Adrenal gland (tissue), 19 donors: Measurements from ENCODE around the gene C1orf94. TPM values are rescaled to one million over a fixed set of nuclear protein-coding genes. Genes with fewer than 3 reads are reported as not detected.

Source experiments
- DNase-seq, 7 donors: peaks; one replicate each; pipeline ENCODE4 v3.0.0-alpha.2; 2019 to 2020
- H3K27ac ChIP-seq, 5 donors: fragments of 200-600 bp; sonication (generic) in 4 of 5; 1 replicate in 3 of 5; 2 replicates in 2 of 5; pipeline versions ENCODE4 v1.5.1 to v1.8.0; 2016 to 2020; ENCODE audit warnings: mild to moderate bottlenecking in 1 of 5
- H3K27me3 ChIP-seq: fragments of 200-600 bp; 2 replicates; pipeline ENCODE4 v1.8.0; 2021
- H3K36me3 ChIP-seq, 2 donors: fragments of 200-600 bp; replicated peaks in 1 of 2; 1 replicate in 1 of 2; 2 replicates in 1 of 2; pipeline versions ENCODE4 v1.5.1 to v1.8.0; 2018 to 2022
- H3K4me1 ChIP-seq, 2 donors: fragments of 200-600 bp; replicated peaks in 1 of 2; 1 replicate in 1 of 2; 2 replicates in 1 of 2; pipeline versions ENCODE4 v1.5.1 to v1.8.0; 2018 to 2021
- H3K4me3 ChIP-seq, 4 donors: fragments of 200-600 bp; sonication (generic) in 3 of 4; one replicate each; pipeline ENCODE4 v1.5.1; 2016 to 2018
- H3K9me3 ChIP-seq, 3 donors: fragments of 200-600 bp; sonication (generic) in 1 of 3; replicated peaks in 1 of 3; 1 replicate in 2 of 3; 2 replicates in 1 of 3; pipeline versions ENCODE4 v1.5.1 to v1.8.0; 2016 to 2021
- CTCF ChIP-seq, 6 experiments: fragments of 450-650 bp in 4 of 6; fragments of 200-600 bp in 2 of 6; sonication (generic) in 1 of 6; IDR thresholded peaks; 1 replicate in 5 of 6; 2 replicates in 1 of 6; pipeline versions ENCODE4 v1.5.1 to v1.8.0; 2016 to 2021; ENCODE audit warnings: antibody characterized with exemption in 6 of 6, mild to moderate bottlenecking in 2 of 6, moderate library complexity in 1 of 6
- POLR2A ChIP-seq, 2 donors: fragments of 450-650 bp; IDR thresholded peaks; one replicate each; pipeline ENCODE4 v1.6.1; 2017; ENCODE audit warnings: antibody characterized with exemption in 2 of 2, mild to moderate bottlenecking in 2 of 2, moderate library complexity in 1 of 2
- WGBS, 4 donors: extraction: QIAGEN DNeasy Blood & Tissue Kit in 2 of 4; methylation state at CpG; one replicate each; pipeline versions ENCODE4 v1.1.5 to v1.1.7; 2013 to 2017; 5-methylcytosine and 5-hydroxymethylcytosine counted together
- intact Hi-C, 2 donors: fragments of 100-400 bp; cut with DNase I; formaldehyde crosslinking; loops; one replicate each; pipeline versions ENCODE4 v1.14.1 to v1.15.0; 2022 to 2023
- long read RNA-seq, 10 donors: library from polyadenylated mRNA in 3 of 10; unstranded in 2 of 10; stranded (forward) in 1 of 10; transcript quantifications; one replicate each; pipeline ENCODE4 v2.0.0 and lab custom pipeline, GENCODE V29; 2021 to 2026
- polyA plus RNA-seq, 3 donors: library from polyadenylated mRNA; stranded (reverse); fragments of 200-250 nt in 2 of 3; fragments of 350-450 nt in 1 of 3; fragmentation: Illumina TruSeq in 1 of 3; extraction: RNeasy Lipid Tissue Mini Kit (QIAGEN cat#74804) in 1 of 3; gene quantifications; one replicate each; pipeline ENCODE4 v1.2.3, GENCODE V29; 2013 to 2014
- total RNA-seq, 9 donors: library from RNA; depleted of rRNA in 4 of 9; stranded (reverse); fragments of >200 nt in 4 of 9; fragments of 120-200 nt in 1 of 9; fragmentation: NEBNext Ultra II Directional in 1 of 9; extraction: Animal tissue kit (Norgen Biotek cat#: 25700) in 1 of 9; gene quantifications; one replicate each; pipeline versions ENCODE4 v1.1.0 to v1.2.4, GENCODE V29; 2013 to 2023
- donor health status: healthy with polysubstance abuse.
- donor health status: Bipolar disorder and iron deficiency.
- donor health status: DM: yes; HTN: yes; CAD: no.
- donor health status: DM: no; HTN: no; CAD: no.
- donor health status: DM: no; HTN: no; CAD: no.
- donor health status: DM: yes; HTN: yes; CAD: no.

C1orf94 gene, protein sequence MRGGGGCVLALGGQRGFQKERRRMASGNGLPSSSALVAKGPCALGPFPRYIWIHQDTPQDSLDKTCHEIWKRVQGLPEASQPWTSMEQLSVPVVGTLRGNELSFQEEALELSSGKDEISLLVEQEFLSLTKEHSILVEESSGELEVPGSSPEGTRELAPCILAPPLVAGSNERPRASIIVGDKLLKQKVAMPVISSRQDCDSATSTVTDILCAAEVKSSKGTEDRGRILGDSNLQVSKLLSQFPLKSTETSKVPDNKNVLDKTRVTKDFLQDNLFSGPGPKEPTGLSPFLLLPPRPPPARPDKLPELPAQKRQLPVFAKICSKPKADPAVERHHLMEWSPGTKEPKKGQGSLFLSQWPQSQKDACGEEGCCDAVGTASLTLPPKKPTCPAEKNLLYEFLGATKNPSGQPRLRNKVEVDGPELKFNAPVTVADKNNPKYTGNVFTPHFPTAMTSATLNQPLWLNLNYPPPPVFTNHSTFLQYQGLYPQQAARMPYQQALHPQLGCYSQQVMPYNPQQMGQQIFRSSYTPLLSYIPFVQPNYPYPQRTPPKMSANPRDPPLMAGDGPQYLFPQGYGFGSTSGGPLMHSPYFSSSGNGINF
- under 1 TPM in 1 of 9 donors, not detected in 8; 0.14 TPM for total RNA-seq
- under 1 TPM in 1 of 3 donors, not detected in 2; 0.07 TPM for polyA plus RNA-seq
- long read RNA-seq, donor 1 = 0 reads
- long read RNA-seq, donor 2 = 0 reads
- long read RNA-seq, donor 3 = 0 reads
- long read RNA-seq, donor 4 = 0 reads
- long read RNA-seq, donor 5, partial matches to known transcripts = 1 of 1 reads
- long read RNA-seq, donor 5, other reads (novel, unspliced or antisense) = 0 of 1 reads
- long read RNA-seq, donor 6, partial matches to known transcripts = 0 of 1 reads
- long read RNA-seq, donor 6, other reads (novel, unspliced or antisense) = 0 of 1 reads
- long read RNA-seq, donor 7 = 0 reads
- long read RNA-seq, donor 8 = 0 reads
- long read RNA-seq, donor 9 = 0 reads
- long read RNA-seq, donor 10 = 0 reads

GRCh38 chr1:34176830-34177603 lies at the start of gene C1orf94:
Gene C1orf94 (plus strand): TSS chr1:34176907. CDS start chr1:34177790, 883 bp downstream.
- no peaks in the 10 kb centered on the region for H3K9me3 ChIP-seq
- H3K4me3 ChIP-seq = peak within 1 kb of the TSS in 1 of 4 donors; percentile 34
- H3K27ac ChIP-seq = no peak within 1 kb of the TSS
- intact Hi-C loops = no loop called here
- no peaks in the 10 kb centered on the region for H3K4me1 ChIP-seq
- TF ChIP-seq CTCF (IDR thresholded peaks at IDR 0.05) (no peak), POLR2A (IDR thresholded peaks at IDR 0.05) (no peak)
- WGBS, 4 donors = 3 to 7% (median 5%) methylated on average over 4 to 58 of the region's 58 CpGs
- H3K27me3 ChIP-seq = peaks cover 33% of the 10 kb centered on the region
- peak in 3 of 7 donors; percentile 17 to 23 (median 17) for DNase-seq
- H3K36me3 ChIP-seq = no peaks in the 10 kb centered on the region

- no peak for DNase-seq
- WGBS, 4 donors = 80 to 85% (median 84%) methylated on average over 15 of the region's 15 CpGs
- no peaks in the 10 kb centered on the region for H3K9me3 ChIP-seq
- intact Hi-C loops = no loop called here
- H3K36me3 ChIP-seq = no peaks in the 10 kb centered on the region
- H3K27ac ChIP-seq = no peak overlapping the region
- H3K27me3 ChIP-seq = no peaks in the 10 kb centered on the region
- H3K4me1 ChIP-seq = no peaks in the 10 kb centered on the region
- TF ChIP-seq POLR2A (IDR thresholded peaks at IDR 0.05) = no peak
- no peak for TF ChIP-seq CTCF (IDR thresholded peaks at IDR 0.05)
- H3K4me3 ChIP-seq = no peak overlapping the region
Observed at GRCh38 chr1:34127006-34128000, 49.4 kb upstream of the C1orf94 start.

GRCh38 chr1:34128186-34128889 lies 48.4 kb upstream of the C1orf94 start:
- DNase-seq = no peak
- 86 to 90% (median 89%) methylated on average over 8 to 13 of the region's 13 CpGs for WGBS, 4 donors
- intact Hi-C loops = no loop called here

More at GRCh38 chr1:34128186-34128889, 48.4 kb upstream of the C1orf94 start:
- H3K27ac ChIP-seq = no peak overlapping the region
- H3K36me3 ChIP-seq = no peaks in the 10 kb centered on the region
- no peak for TF ChIP-seq CTCF (IDR thresholded peaks at IDR 0.05)
- H3K4me1 ChIP-seq = no peaks in the 10 kb centered on the region
- H3K9me3 ChIP-seq = no peaks in the 10 kb centered on the region
- no peaks in the 10 kb centered on the region for H3K27me3 ChIP-seq
- no peak overlapping the region for H3K4me3 ChIP-seq
